KMS-11 (cell line): Measurements from ENCODE around the gene OTOR.

Experiments
- H2AFZ ChIP-seq: fragments of 200-600 bp; sonication (generic); 2 replicates; pipeline ENCODE4 v1.6.1; 2016; ENCODE audit warnings: antibody characterized with exemption, mixed run types, low read depth
- H3K27ac ChIP-seq: fragments of 200-600 bp; sonication (generic); 2 replicates; pipeline ENCODE4 v1.6.1; 2016; ENCODE audit warnings: mild to moderate bottlenecking, mixed run types
- H3K27me3 ChIP-seq: fragments of 200-600 bp; sonication (generic); 2 replicates; pipeline ENCODE4 v1.6.1; 2017; ENCODE audit warnings: mild to moderate bottlenecking, low read depth, mixed run types, moderate library complexity; ENCODE audit not compliant: insufficient read depth
- H3K36me3 ChIP-seq: fragments of 200-600 bp; sonication (generic); 2 replicates; pipeline ENCODE4 v1.6.1; 2017; ENCODE audit warnings: mild to moderate bottlenecking, mixed run types; ENCODE audit not compliant: insufficient read depth
- H3K4me1 ChIP-seq: fragments of 200-600 bp; sonication (generic); 2 replicates; pipeline ENCODE4 v1.6.1; 2016; ENCODE audit warnings: mild to moderate bottlenecking, low read depth, mixed run types; ENCODE audit not compliant: poor library complexity, severe bottlenecking
- H3K4me2 ChIP-seq: fragments of 200-600 bp; sonication (generic); 2 replicates; pipeline ENCODE4 v1.7.0; 2016; ENCODE audit warnings: mild to moderate bottlenecking, mixed run types
- H3K4me3 ChIP-seq: fragments of 200-600 bp; sonication (generic); IDR thresholded peaks from 2 replicates; pipeline ENCODE4 v1.6.1; 2017; ENCODE audit warnings: low read depth, low read length, mixed read lengths; ENCODE audit not compliant: insufficient read depth
- H3K79me2 ChIP-seq: fragments of 200-600 bp; sonication (generic); 2 replicates; pipeline ENCODE4 v1.6.1; 2016; ENCODE audit warnings: low read depth, mixed run types; ENCODE audit not compliant: insufficient read depth
- H3K9ac ChIP-seq: fragments of 200-600 bp; sonication (generic); 2 replicates; pipeline ENCODE4 v1.6.1; 2016; ENCODE audit warnings: mild to moderate bottlenecking, mixed run types
- H4K20me1 ChIP-seq: fragments of 200-600 bp; sonication (generic); 2 replicates; pipeline ENCODE4 v1.6.1; 2016; ENCODE audit warnings: mild to moderate bottlenecking, mixed run types; ENCODE audit not compliant: insufficient read depth
- TF ChIP-seq, protein P1 (sequence below): fragments of 200-600 bp; sonication (generic); conservative IDR thresholded peaks from 2 replicates; pipeline ENCODE4 v1.6.1; 2017; ENCODE audit warnings: low read depth, mild to moderate bottlenecking, antibody characterized with exemption, low read length, moderate library complexity, mixed read lengths

The OTOR gene, protein sequence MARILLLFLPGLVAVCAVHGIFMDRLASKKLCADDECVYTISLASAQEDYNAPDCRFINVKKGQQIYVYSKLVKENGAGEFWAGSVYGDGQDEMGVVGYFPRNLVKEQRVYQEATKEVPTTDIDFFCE

DNA sequence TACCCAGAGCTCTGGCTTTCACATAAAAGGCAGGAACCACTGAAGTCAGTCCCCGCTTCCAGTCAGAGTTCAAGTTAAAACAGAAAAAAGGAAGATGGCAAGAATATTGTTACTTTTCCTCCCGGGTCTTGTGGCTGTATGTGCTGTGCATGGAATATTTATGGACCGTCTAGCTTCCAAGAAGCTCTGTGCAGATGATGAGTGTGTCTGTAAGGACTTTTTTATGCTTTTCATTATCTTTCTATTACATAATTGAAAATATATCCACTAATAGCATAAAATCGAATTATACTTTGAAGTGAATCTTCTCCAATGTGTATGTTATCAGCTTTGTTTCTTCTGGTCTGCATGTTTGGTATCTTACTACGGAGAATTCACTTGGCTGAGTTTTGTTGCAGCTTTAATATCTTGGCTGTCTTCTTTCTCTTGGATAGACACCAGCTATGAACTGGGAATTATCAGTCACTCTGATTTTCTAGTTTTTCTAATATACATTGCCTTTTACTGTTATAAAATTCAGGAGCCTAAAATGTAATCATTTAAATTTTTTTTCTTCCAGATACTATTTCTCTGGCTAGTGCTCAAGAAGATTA is at the start of gene OTOR:
TSS of gene OTOR (plus strand) at position 51 of the 593 bp plus-strand sequence. CDS start at position 95, 44 bp downstream.
- H4K20me1 ChIP-seq: no peaks in the 10 kb centered on the region
- no peak within 1 kb of the TSS for H2AFZ ChIP-seq
- no peaks in the 10 kb centered on the region for H3K36me3 ChIP-seq
- TF ChIP-seq, protein P1, sequence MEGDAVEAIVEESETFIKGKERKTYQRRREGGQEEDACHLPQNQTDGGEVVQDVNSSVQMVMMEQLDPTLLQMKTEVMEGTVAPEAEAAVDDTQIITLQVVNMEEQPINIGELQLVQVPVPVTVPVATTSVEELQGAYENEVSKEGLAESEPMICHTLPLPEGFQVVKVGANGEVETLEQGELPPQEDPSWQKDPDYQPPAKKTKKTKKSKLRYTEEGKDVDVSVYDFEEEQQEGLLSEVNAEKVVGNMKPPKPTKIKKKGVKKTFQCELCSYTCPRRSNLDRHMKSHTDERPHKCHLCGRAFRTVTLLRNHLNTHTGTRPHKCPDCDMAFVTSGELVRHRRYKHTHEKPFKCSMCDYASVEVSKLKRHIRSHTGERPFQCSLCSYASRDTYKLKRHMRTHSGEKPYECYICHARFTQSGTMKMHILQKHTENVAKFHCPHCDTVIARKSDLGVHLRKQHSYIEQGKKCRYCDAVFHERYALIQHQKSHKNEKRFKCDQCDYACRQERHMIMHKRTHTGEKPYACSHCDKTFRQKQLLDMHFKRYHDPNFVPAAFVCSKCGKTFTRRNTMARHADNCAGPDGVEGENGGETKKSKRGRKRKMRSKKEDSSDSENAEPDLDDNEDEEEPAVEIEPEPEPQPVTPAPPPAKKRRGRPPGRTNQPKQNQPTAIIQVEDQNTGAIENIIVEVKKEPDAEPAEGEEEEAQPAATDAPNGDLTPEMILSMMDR: no peak
- no peak within 1 kb of the TSS for H3K9ac ChIP-seq
- no peaks in the 10 kb centered on the region for H3K79me2 ChIP-seq
- no peaks in the 10 kb centered on the region for H3K4me1 ChIP-seq
- H3K27me3 ChIP-seq: no peaks in the 10 kb centered on the region
- H3K4me3 ChIP-seq: no peak within 1 kb of the TSS
- no peak within 1 kb of the TSS for H3K27ac ChIP-seq
- H3K4me2 ChIP-seq: no peak within 1 kb of the TSS

DNA sequence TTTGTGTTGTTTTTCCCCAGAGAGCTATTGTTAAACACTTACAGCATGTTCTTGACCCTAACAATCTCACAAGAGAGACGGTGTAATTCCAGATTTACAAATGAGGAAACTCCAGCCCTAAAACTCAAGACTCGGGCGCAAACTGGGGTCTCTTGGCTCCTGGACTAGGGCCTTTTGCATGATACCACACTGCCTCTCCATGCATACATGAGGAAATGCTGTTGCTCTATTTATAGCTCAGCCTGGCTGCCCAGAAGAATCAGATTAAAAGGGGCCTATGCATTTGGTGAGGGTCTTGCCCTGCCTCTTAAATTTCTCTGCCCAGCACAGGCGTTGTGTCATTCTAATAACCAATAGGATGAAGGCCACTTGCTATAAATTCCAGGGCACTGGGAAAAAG is 48.9 kb upstream of the OTOR start:
- no peaks in the 10 kb centered on the region for H3K36me3 ChIP-seq
- H3K79me2 ChIP-seq: no peaks in the 10 kb centered on the region
- H3K4me3 ChIP-seq: no peak overlapping the region
- H3K9ac ChIP-seq: no peak overlapping the region
- H3K4me1 ChIP-seq: no peaks in the 10 kb centered on the region
- H3K27me3 ChIP-seq: no peaks in the 10 kb centered on the region
- H3K4me2 ChIP-seq: no peak overlapping the region
- no peak overlapping the region for H2AFZ ChIP-seq
- H3K27ac ChIP-seq: no peak overlapping the region
- TF ChIP-seq, protein P1: no peak
- H4K20me1 ChIP-seq: no peaks in the 10 kb centered on the region

DNA sequence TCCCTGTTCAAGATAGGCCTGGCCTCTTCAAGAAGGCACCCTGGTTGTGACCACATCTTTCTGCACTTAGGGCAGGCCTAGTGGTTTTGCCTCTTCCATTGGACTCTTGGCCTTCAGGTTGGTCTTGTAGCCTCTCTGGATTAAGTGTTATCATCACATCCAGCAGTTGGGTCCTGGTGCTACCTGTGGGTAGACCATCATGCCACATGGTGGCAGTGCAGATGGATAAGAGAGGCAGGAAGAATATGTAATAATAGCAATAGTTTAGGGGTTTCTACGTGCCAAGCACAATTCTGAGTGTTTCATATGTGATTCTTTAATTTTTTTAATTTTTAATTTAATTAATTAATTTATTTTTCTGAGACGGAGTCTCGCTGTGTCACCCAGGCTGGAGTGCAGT is 46.9 kb upstream of the OTOR start:
- no peaks in the 10 kb centered on the region for H3K36me3 ChIP-seq
- no peak overlapping the region for H3K4me2 ChIP-seq
- no peak overlapping the region for H3K4me3 ChIP-seq
- H3K27ac ChIP-seq: no peak overlapping the region
- TF ChIP-seq, protein P1: no peak
- H3K9ac ChIP-seq: no peak overlapping the region
- H4K20me1 ChIP-seq: no peaks in the 10 kb centered on the region
- H2AFZ ChIP-seq: no peak overlapping the region
- H3K79me2 ChIP-seq: no peaks in the 10 kb centered on the region
- no peaks in the 10 kb centered on the region for H3K27me3 ChIP-seq
- H3K4me1 ChIP-seq: no peaks in the 10 kb centered on the region

DNA sequence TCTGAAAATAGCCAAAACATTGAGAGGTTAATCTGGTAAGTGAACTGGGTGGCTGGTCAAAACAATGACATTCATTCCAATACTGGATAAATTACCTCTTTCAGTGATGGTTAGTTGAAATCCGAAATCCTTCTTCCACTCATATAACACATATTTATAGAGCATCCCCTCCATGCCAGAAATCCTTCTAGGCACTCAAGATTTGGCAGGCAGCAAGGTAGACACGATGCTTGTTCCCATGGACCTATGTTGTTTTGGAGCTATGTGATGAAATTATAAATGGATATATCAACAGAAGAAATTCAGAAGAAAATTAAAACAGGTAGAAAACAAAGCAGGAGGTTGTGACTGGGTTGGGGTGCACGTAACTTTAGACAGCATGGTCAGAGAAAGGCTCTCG is 44.6 kb upstream of the OTOR start:
- Histone ChIP-seq H3K4me2 (no peak overlapping the region), H3K36me3 (no peaks in the 10 kb centered on the region), H3K27ac (no peak overlapping the region), H3K4me3 (no peak overlapping the region), H4K20me1 (no peaks in the 10 kb centered on the region), H3K4me1 (peaks cover 4% of the 10 kb centered on the region), H2AFZ (no peak overlapping the region), H3K79me2 (no peaks in the 10 kb centered on the region), H3K27me3 (no peaks in the 10 kb centered on the region), H3K9ac (no peak overlapping the region)
- TF ChIP-seq, protein P1: no peak
